ENCODE data around the gene TRAF3IP1. TPM values are rescaled to one million over a fixed set of nuclear protein-coding genes. Genes with fewer than 3 reads are reported as not detected.

TRAF3IP1 gene
- total and polyA plus RNA-seq, 2 of the 13 experiments (the other 11 are each of a cell fraction or from before 2014, with no cell fraction given), result 4.1 to 12.9 TPM

- TF ChIP-seq AHDC1 (CRISPR knock-in tag; IDR thresholded peaks at IDR 0.05; ENCODE audit: borderline replicate concordance) (peak; percentile 21; the same call in 1 of the 2 replicates), ARNT (IDR thresholded peaks at IDR 0.05) (no peak), ZNF776 (CRISPR knock-in tag; IDR thresholded peaks at IDR 0.05) (peak; percentile 81), KDM1A (CRISPR knock-in tag; IDR thresholded peaks at IDR 0.05) (no peak), CHCHD3 (CRISPR knock-in tag; IDR thresholded peaks at IDR 0.05) (no peak), ZNF335 (CRISPR knock-in tag; IDR thresholded peaks at IDR 0.05) (no peak), ZNF784 (CRISPR knock-in tag; IDR thresholded peaks at IDR 0.05; ENCODE audit: borderline replicate concordance) (peak; percentile 59; the same call in 1 of the 2 replicates), GTF2F1 (IDR thresholded peaks at IDR 0.05; ENCODE audit: low read length) (no peak), ZNF468 (CRISPR knock-in tag; IDR thresholded peaks at IDR 0.05) (no peak; the same call in none of the 2 replicates), TBP (CRISPR knock-in tag; IDR thresholded peaks at IDR 0.05) (no peak), ZNF713 (CRISPR knock-in tag; IDR thresholded peaks at IDR 0.05) (no peak; the same call in 1 of the 2 replicates), RFX1 (IDR thresholded peaks at IDR 0.05) (no peak), MEIS2 (CRISPR knock-in tag; IDR thresholded peaks at IDR 0.05) (peak; percentile 83), ZNF205 (CRISPR knock-in tag; IDR thresholded peaks at IDR 0.05) (0 out of 2 replicates have a peak, but pooled peaks have one; percentile 14), ZBTB43 (CRISPR knock-in tag; conservative IDR thresholded peaks at IDR 0.05) (peak; percentile 69; the same call in 1 of the 2 replicates), HNRNPK (IDR thresholded peaks at IDR 0.05; ENCODE audit: low read depth, low read length, poor library complexity, severe bottlenecking) (peak; percentile 71), MIER2 (CRISPR knock-in tag; IDR thresholded peaks at IDR 0.05) (no peak; the same call in 1 of the 2 replicates), TRAFD1 (CRISPR knock-in tag; IDR thresholded peaks at IDR 0.05; ENCODE audit: borderline replicate concordance) (no peak), ZFP1 (CRISPR knock-in tag; IDR thresholded peaks at IDR 0.05) (no peak), ZNF772 (CRISPR knock-in tag; IDR thresholded peaks at IDR 0.05) (peak; percentile 14; the same call in 1 of the 2 replicates), CBFB (CRISPR knock-in tag; IDR thresholded peaks at IDR 0.05) (peak; percentile 95), SP5 (CRISPR knock-in tag; IDR thresholded peaks at IDR 0.05; ENCODE audit: borderline replicate concordance, low read depth) (peak; percentile 68; the same call in 1 of the 2 replicates)
Observed at GRCh38 chr2:238426568-238427434, 106.5 kb downstream of the TRAF3IP1 start, which contains the start of gene ASB1 (continued).
